Omental fat pad (tissue), 4 donors: ENCODE measurements around the gene FLNA. TPM values are rescaled to one million over a fixed set of nuclear protein-coding genes. Genes with fewer than 3 reads are reported as not detected.

Experiments used
- ATAC-seq: fragments of 150-250 bp; one replicate; pipeline ENCODE4 v1.9.1; 2016; ENCODE audit warnings: mild to moderate bottlenecking, moderate library complexity; ENCODE audit not compliant: low FRiP score
- DNase-seq: peaks from one replicate; pipeline ENCODE4 v3.0.0-alpha.2; 2019; ENCODE audit warnings: low spot score
- total RNA-seq, 4 donors: library from RNA; depleted of rRNA; stranded (reverse); fragments of >200 nt; gene quantifications; one replicate each; pipeline ENCODE4 v1.1.0, GENCODE V29; 2016
- TF ChIP-seq, protein P1 (sequence below), 3 donors: fragments of 450-650 bp; IDR thresholded peaks; one replicate each; pipeline ENCODE4 v1.5.1; 2016 to 2017; ENCODE audit warnings: antibody characterized with exemption in 3 of 3, mild to moderate bottlenecking in 3 of 3, moderate library complexity in 2 of 3

FLNA gene, protein sequence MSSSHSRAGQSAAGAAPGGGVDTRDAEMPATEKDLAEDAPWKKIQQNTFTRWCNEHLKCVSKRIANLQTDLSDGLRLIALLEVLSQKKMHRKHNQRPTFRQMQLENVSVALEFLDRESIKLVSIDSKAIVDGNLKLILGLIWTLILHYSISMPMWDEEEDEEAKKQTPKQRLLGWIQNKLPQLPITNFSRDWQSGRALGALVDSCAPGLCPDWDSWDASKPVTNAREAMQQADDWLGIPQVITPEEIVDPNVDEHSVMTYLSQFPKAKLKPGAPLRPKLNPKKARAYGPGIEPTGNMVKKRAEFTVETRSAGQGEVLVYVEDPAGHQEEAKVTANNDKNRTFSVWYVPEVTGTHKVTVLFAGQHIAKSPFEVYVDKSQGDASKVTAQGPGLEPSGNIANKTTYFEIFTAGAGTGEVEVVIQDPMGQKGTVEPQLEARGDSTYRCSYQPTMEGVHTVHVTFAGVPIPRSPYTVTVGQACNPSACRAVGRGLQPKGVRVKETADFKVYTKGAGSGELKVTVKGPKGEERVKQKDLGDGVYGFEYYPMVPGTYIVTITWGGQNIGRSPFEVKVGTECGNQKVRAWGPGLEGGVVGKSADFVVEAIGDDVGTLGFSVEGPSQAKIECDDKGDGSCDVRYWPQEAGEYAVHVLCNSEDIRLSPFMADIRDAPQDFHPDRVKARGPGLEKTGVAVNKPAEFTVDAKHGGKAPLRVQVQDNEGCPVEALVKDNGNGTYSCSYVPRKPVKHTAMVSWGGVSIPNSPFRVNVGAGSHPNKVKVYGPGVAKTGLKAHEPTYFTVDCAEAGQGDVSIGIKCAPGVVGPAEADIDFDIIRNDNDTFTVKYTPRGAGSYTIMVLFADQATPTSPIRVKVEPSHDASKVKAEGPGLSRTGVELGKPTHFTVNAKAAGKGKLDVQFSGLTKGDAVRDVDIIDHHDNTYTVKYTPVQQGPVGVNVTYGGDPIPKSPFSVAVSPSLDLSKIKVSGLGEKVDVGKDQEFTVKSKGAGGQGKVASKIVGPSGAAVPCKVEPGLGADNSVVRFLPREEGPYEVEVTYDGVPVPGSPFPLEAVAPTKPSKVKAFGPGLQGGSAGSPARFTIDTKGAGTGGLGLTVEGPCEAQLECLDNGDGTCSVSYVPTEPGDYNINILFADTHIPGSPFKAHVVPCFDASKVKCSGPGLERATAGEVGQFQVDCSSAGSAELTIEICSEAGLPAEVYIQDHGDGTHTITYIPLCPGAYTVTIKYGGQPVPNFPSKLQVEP (N-terminal part only)
- total RNA-seq: 1,000 to 10,000 TPM in 1 of 4 donors, 100 to 1,000 TPM in 3; 496 to 1,133 (median 729) TPM

DNA sequence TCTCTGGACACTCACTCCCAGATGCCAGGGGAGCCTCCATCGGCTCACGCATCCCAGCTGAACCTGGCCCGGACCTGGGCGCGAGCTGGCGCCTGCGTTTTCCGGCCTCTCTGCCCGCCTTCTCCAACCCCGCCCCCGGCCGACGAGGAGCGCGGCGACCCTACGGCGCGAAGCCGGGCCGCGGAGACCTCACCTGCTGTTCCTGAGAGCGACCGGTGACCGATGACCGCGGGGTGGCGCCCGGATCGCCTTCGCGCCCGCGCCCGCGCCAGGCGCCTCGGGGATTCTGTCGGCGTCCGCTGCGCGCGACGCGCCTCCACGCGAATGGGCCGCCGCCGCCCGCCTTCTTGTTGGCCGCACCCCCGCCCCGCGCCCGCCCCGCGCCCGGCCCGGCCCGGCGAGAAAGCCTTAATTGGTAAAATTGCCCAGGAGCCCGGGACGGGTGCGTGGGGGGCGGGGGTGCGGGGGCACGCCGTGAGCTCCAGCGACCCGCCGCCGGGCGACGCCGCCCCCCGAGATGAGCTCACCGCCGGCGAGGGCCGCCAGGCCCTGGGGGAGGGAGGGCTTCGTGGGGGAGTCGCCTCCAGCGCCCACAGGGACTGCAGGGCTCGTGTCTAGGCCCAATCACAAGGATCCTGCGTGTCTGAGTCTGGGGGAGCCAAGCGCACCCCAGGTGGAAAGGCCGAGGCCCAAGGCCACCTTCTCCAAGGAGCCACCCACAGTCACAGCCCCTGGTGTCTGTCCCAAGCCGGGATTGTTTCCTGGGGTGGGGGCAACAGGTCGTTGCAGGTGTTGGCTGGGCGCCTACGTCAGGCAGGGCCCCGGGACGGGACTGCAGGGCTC is at the start of gene FLNA:
TSS of gene FLNA (minus strand) at position 322 of the 843 bp plus-strand sequence. CDS start 3,389 bp downstream, outside the sequence.
- ATAC-seq (no peak), DNase-seq (no peak)
- TF ChIP-seq, protein P1, sequence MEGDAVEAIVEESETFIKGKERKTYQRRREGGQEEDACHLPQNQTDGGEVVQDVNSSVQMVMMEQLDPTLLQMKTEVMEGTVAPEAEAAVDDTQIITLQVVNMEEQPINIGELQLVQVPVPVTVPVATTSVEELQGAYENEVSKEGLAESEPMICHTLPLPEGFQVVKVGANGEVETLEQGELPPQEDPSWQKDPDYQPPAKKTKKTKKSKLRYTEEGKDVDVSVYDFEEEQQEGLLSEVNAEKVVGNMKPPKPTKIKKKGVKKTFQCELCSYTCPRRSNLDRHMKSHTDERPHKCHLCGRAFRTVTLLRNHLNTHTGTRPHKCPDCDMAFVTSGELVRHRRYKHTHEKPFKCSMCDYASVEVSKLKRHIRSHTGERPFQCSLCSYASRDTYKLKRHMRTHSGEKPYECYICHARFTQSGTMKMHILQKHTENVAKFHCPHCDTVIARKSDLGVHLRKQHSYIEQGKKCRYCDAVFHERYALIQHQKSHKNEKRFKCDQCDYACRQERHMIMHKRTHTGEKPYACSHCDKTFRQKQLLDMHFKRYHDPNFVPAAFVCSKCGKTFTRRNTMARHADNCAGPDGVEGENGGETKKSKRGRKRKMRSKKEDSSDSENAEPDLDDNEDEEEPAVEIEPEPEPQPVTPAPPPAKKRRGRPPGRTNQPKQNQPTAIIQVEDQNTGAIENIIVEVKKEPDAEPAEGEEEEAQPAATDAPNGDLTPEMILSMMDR (IDR thresholded peaks at IDR 0.05): no peak

DNA sequence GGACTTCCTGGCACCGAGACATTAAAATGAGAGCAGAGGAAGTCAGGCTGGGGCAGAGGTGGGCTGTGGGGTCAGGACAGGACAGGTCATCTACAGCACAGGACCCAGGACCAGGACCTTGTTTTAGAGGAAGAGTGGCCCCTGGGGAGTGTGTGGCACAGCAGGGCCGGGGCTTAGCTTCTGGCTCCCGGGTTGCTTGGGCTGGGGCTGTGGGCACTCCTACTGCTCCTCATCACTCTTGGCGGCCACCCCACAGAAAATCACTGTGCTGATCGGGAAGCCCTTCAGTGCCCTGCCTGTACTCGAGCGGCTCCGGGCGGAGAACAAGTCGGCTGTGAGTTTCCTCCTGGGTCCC is 45.9 kb upstream of the FLNA start:
- ATAC-seq: no peak
- DNase-seq: no peak
- TF ChIP-seq, protein P1 (IDR thresholded peaks at IDR 0.05): no peak

DNA sequence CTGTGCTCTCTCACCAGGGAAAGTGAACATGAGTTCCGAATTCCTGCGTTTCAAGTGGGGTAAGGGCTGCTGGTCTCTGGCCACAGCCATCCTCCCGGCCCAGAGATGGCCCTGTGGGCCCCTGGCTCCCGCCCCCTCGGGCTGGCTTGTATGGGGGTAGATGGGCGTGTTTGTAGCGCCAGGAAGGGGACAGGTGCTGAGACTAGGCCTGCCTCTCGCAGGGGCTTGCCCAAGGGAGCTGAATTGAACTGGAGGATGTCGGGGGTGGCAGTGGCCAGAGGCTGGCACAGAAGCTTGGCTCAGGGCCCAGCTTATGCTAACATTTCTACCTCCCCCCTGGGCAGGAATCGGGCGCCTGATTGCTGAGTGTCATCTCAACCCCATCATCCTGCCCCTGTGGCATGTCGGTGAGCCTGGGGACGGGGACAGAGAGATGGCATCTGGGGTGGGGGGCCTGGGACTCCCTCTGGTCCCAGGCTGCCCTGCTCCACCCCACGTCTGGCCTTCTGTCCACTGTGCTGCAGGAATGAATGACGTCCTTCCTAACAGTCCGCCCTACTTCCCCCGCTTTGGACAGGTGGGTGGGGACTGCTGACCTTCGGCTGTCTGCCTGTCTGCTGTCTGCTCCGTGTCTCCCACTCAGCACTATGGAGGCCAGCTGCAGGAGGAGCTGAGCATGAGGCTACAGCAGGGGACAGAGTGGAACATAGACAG is 45.4 kb upstream of the FLNA start:
- no peak for DNase-seq
- TF ChIP-seq, protein P1 (IDR thresholded peaks at IDR 0.05): no peak
- ATAC-seq: no peak

DNA sequence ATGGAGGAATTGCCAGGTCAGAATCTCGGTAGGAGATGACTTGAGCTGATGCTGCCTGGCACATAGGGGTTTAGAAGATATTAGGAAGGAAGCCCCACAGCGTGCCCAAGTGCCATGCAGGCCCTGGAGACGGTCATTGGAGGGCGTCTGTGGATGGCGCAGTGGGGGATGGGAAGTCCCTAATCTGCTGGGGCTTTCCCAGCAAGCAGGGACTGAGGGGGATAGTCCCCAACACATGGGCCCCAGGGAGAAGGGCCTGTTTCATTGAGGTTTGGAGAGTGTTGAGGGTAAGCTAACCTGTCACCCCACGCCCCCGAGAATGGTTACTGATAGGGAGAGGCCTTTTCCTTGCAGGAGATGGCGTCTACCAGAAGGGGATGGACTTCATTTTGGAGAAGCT is 44.8 kb upstream of the FLNA start:
- no peak for DNase-seq
- TF ChIP-seq, protein P1 (IDR thresholded peaks at IDR 0.05): no peak
- ATAC-seq: no peak

DNA sequence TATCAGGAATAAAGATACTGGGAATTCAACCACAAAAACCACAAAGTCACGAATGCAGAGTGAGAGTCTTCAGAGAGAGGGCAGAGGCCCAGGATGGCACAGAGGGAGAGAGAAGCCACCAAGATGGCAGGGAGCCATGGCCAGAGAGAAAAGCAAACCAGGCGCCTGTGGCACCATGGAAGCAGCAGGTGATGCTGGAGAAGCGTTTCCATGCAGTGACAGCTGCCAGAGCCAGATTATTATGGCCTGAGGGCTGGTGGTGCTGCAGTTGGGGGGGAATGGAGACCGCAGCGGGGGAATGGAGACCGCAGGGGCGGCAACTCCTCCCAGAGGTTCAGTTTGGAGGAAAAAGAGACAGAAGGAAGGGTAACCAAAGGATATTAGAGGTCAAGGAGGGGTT is 42.7 kb upstream of the FLNA start:
- DNase-seq (no peak), ATAC-seq (no peak)
- TF ChIP-seq, protein P1 (IDR thresholded peaks at IDR 0.05): no peak
